Activated T-helper 17 cell treated with anti-CD3 and anti-CD28 coated beads, Interleukin-2, amount 50 U/mL, for 72 hours (primary cell): ENCODE measurements around the gene PRRX1. TPM values are rescaled to one million over a fixed set of nuclear protein-coding genes. Genes with fewer than 3 reads are reported as not detected.
A peak's percentile ranks its signal among the peaks of the same experiment; 100 is the strongest.

Experiments
- ATAC-seq: fragments of 150-1000 bp; cut with Tn5 transposase; replicated peaks from 2 replicates; pipeline ENCODE4 v1.10.0; 2021; ENCODE audit warnings: mild to moderate bottlenecking, moderate library complexity
- H3K27ac Mint-ChIP-seq: one replicate; pipeline ENCODE4 v1.8.0; 2022; ENCODE audit warnings: mixed read lengths
- H3K27me3 Mint-ChIP-seq: one replicate; pipeline ENCODE4 v1.8.0; 2022; ENCODE audit warnings: mixed read lengths
- H3K36me3 Mint-ChIP-seq: one replicate; pipeline ENCODE4 v1.8.0; 2022; ENCODE audit warnings: low read depth, mild to moderate bottlenecking, mixed read lengths
- H3K4me1 Mint-ChIP-seq: one replicate; pipeline ENCODE4 v1.8.0; 2022; ENCODE audit warnings: mixed read lengths
- H3K4me3 Mint-ChIP-seq: one replicate; pipeline ENCODE4 v1.8.0; 2022; ENCODE audit warnings: mild to moderate bottlenecking, mixed read lengths
- H3K9me3 Mint-ChIP-seq: one replicate; pipeline ENCODE4 v1.8.0; 2022; ENCODE audit warnings: mixed read lengths
- total RNA-seq, 2 donors: library from RNA; stranded (reverse); gene quantifications; one replicate each; pipeline ENCODE4 v1.2.3, GENCODE V29; 2022

PRRX1 gene
- total RNA-seq, 2 donors from 2014 or later = not detected

DNA sequence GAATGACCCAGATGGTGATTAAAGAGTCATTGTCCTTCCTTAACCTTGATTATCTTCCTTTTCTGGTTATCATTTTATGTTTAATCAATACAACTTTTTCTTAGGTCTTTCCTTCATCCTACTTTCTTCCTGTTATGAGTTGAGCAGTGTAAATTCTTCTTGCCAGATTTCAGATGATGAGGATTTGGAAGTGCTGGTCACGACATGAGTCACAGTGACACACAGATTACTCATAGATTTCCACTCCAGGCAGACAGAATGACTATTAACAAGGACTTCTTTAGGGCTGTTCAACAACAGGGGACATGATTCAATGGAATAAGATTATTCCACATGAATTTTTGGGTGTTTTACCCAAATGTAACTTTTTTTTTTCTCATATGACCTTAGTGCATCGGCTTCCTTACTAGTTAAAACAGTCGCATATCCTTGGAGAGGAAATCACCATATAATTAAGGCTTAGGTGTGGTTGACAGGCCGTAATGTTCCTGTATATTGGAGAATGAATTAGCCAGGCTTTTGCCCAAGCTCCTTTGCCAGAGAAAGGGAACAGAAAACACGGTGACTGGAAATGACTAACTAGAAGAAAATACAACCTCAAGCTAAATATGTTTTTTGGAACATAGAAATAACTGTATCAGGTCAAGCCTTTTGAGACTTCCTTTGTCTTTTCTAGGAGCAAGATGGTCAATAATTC lies 44.2 kb downstream of the PRRX1 start:
- no peaks in the 10 kb centered on the region for H3K4me1 Mint-ChIP-seq
- no peak overlapping the region for H3K4me3 Mint-ChIP-seq
- peak; percentile 87 for ATAC-seq
- H3K27ac Mint-ChIP-seq = no peak overlapping the region
- H3K36me3 Mint-ChIP-seq = no peaks in the 10 kb centered on the region
- peaks cover 3% of the 10 kb centered on the region for H3K27me3 Mint-ChIP-seq
- H3K9me3 Mint-ChIP-seq = no peaks in the 10 kb centered on the region

DNA sequence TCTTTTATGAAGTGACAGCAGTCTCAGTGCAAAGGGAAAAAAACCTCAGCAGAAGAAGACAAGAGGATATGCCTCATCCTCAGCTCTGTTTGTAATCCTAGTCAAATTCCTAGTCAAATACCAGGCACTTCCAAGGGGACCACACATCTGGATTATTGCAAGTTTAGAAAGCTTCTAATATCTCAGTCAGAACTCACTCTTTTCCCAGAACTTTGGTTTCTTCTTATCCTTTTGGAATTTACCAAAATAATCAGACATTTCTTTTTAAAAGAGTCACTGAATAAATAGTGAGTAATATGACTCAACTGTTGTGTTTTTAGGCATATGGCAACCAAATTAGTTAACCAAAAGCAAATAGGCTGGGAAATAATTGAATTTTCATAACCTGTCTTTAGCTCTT lies 47.8 kb downstream of the PRRX1 start:
- no peaks in the 10 kb centered on the region for H3K36me3 Mint-ChIP-seq
- H3K4me1 Mint-ChIP-seq = no peaks in the 10 kb centered on the region
- H3K27me3 Mint-ChIP-seq = peaks cover 11% of the 10 kb centered on the region
- no peak for ATAC-seq
- H3K9me3 Mint-ChIP-seq = no peaks in the 10 kb centered on the region
- no peak overlapping the region for H3K27ac Mint-ChIP-seq
- no peak overlapping the region for H3K4me3 Mint-ChIP-seq

DNA sequence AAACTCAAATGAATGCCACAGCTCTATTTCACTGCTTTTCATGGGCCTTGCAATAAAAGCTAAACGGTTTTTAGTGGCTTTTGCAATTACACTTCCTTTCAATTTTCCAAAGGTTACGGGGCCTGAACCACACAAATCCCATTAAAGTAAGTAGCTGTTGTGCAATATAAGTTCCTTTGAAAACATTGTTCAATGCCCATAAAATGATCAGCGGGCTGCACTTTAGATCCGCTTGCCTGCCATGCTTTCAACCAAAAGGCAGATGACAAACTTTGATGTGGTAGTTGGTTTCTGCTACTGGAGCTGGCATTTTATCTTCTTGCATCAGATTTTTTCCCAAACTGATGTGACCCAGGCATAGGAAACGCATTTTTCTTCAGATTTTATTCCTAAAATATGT lies 50.2 kb downstream of the PRRX1 start:
- Mint-ChIP-seq H3K36me3 (no peaks in the 10 kb centered on the region), H3K9me3 (no peaks in the 10 kb centered on the region), H3K4me3 (no peak overlapping the region), H3K27me3 (peaks cover 10% of the 10 kb centered on the region), H3K27ac (no peak overlapping the region), H3K4me1 (no peaks in the 10 kb centered on the region)
- no peak for ATAC-seq

DNA sequence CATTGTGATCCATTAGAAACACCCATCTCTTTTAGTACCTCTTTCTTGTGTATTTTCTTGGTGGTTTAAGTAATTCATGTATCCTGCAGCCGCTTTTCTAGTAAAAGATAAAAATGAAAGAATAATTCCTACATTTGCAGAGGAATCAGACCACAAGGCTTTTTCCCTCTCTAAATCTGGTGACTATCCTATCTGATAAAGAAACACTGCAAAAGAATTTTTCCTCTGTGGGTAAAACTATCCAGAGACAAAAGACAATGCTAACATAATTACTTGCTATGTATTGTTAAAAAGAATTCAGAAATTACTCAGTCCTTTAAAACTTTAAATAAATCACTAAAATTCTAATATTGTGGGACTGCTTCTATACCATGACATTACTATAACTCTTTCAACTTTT lies 51.0 kb downstream of the PRRX1 start:
- no peak overlapping the region for H3K4me3 Mint-ChIP-seq
- ATAC-seq = no peak
- H3K9me3 Mint-ChIP-seq = no peaks in the 10 kb centered on the region
- no peaks in the 10 kb centered on the region for H3K36me3 Mint-ChIP-seq
- no peaks in the 10 kb centered on the region for H3K4me1 Mint-ChIP-seq
- peaks cover 10% of the 10 kb centered on the region for H3K27me3 Mint-ChIP-seq
- no peak overlapping the region for H3K27ac Mint-ChIP-seq

DNA sequence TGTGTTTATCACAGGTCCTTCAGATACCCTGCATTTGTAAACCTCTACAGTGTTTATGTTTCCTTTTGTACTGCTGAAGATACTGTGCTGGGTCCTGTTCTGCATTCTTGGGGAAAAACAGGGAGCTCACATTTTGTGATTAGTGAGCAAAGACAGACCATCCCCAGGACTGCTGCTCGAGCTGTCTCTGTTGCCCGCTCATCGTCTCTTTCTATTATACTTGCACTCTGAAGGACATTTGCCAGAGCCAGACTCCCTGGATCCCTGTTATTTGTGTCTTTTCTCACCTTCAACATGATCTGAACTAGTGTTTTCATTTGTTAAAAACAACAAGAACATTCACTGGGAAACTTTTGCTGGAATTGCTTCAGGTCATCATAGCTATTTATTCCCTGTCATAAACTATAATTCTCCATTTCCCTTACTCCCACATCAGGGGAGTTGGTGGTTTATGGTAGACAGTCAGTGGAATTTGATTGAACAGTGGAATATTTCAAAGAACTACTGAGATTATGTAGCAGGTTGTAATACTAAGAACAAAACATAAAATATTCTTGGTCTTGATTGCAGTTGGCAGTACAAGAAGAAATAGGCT lies 53.0 kb downstream of the PRRX1 start:
- Mint-ChIP-seq H3K27ac (no peak overlapping the region), H3K4me1 (no peaks in the 10 kb centered on the region), H3K27me3 (peaks cover 21% of the 10 kb centered on the region), H3K9me3 (no peaks in the 10 kb centered on the region), H3K36me3 (no peaks in the 10 kb centered on the region), H3K4me3 (no peak overlapping the region)
- ATAC-seq = no peak

DNA sequence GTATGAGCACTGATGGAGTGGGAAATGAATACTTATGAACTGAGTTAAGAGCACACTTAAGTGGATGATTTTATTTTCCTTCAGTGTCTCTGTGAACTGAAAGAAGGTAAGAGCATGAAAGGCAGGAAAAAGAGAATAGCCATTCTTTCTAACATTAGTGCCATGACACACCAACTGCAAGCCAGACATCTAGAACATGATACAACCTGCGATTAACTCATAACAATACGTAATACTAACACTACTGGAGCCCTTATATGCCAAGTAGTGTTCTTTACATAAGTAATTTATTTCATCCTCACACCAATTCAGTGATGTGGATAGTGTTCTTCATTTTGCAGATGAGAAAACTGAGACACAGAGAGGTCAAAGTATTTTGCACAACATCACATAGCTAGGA lies 56.7 kb downstream of the PRRX1 start:
- Mint-ChIP-seq H3K27ac (no peak overlapping the region), H3K4me1 (no peaks in the 10 kb centered on the region), H3K27me3 (peaks cover 28% of the 10 kb centered on the region), H3K9me3 (no peaks in the 10 kb centered on the region), H3K4me3 (no peak overlapping the region), H3K36me3 (no peaks in the 10 kb centered on the region)
- no peak for ATAC-seq

DNA sequence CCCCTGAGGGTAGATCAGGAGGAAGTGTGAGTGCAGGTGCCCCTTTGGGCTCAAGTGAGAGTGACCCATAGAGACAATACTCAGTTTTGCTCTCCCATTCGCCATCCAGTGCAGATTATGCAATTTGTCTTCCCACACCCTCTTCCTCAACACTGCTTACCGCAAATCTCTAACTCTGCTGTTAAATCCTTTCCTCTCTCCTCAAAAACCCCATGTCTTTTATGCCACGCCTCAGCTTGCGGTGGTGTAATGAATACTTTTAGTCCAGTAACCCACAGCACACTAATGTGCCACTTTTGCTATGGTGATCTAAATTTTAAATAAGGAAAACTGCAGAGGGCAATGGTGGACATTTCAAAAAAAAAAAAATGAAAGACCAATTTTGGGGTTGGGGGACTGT lies 57.7 kb downstream of the PRRX1 start:
- Mint-ChIP-seq H3K9me3 (no peaks in the 10 kb centered on the region), H3K27me3 (peaks cover 34% of the 10 kb centered on the region), H3K27ac (no peak overlapping the region), H3K36me3 (no peaks in the 10 kb centered on the region), H3K4me3 (no peak overlapping the region), H3K4me1 (no peaks in the 10 kb centered on the region)
- no peak for ATAC-seq

DNA sequence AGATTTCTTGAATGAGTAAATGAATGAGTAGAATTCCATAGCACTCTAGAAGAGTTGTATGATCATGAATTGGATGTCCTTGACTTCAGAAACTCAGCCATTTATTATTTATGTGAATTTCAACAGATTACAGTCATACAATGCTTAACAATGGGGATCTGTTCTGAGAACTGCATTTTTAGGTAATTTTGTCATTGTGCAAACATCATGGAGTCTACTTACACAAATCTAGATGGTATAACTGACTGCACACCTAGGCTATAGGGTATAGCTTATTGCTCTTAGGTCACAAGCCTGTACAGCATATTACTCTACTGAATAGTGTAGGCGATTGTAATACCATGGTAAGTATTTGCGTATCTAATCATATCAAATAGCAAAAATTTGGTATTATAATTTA lies 59.6 kb downstream of the PRRX1 start:
- no peaks in the 10 kb centered on the region for H3K9me3 Mint-ChIP-seq
- H3K36me3 Mint-ChIP-seq = no peaks in the 10 kb centered on the region
- ATAC-seq = no peak

DNA sequence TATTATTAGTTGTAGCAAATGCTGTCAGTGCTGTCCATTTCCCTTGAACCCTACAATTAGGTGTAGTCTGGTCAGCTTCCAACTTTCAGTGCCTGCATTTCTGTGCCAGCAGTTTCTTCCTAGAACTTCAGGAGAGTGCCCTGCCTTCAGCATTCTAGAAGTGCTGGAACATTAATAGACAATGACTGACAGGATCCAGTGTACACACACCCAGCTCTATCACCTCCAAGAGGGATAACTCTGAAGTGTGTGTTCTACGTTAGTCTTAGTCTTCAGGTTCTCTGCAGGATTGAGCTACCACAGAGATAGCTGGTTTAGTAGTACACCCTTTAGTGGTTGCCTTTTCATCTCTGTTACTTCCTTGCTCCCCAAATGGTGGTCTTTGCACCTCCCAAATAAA lies 61.4 kb downstream of the PRRX1 start:
- peaks cover 46% of the 10 kb centered on the region for H3K27me3 Mint-ChIP-seq

More for the DNA sequence above, 59.6 kb downstream of the PRRX1 start:
- no peaks in the 10 kb centered on the region for H3K4me1 Mint-ChIP-seq
- H3K27me3 Mint-ChIP-seq = peaks cover 35% of the 10 kb centered on the region
- H3K27ac Mint-ChIP-seq = no peak overlapping the region
- no peak overlapping the region for H3K4me3 Mint-ChIP-seq

DNA sequence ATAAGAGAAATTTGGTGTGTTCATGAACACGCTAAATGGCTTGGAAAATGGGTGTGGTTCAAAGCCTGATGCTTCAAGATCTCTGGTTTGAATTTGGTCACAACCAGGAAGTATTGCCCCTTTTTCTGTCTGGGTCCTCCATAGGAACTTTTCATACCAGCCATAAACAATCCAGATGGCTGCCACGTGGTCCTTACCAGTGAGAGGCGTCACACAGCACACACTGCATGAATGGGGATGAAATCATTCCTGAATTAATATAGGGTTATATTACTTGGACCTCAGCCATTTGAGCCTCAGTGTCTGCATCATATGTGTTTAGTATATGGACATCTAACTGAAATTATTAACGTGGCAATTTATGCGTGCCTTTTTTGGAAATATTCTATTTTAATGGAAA lies 64.0 kb downstream of the PRRX1 start:
- H3K27ac Mint-ChIP-seq = no peak overlapping the region
- peaks cover 36% of the 10 kb centered on the region for H3K27me3 Mint-ChIP-seq
- no peaks in the 10 kb centered on the region for H3K9me3 Mint-ChIP-seq
- ATAC-seq = no peak
- H3K36me3 Mint-ChIP-seq = no peaks in the 10 kb centered on the region
- no peaks in the 10 kb centered on the region for H3K4me1 Mint-ChIP-seq
- H3K4me3 Mint-ChIP-seq = no peak overlapping the region

More for the DNA sequence above, 61.4 kb downstream of the PRRX1 start:
- Mint-ChIP-seq H3K4me1 (no peaks in the 10 kb centered on the region), H3K36me3 (no peaks in the 10 kb centered on the region), H3K27ac (no peak overlapping the region), H3K4me3 (no peak overlapping the region), H3K9me3 (no peaks in the 10 kb centered on the region)
- no peak for ATAC-seq

DNA sequence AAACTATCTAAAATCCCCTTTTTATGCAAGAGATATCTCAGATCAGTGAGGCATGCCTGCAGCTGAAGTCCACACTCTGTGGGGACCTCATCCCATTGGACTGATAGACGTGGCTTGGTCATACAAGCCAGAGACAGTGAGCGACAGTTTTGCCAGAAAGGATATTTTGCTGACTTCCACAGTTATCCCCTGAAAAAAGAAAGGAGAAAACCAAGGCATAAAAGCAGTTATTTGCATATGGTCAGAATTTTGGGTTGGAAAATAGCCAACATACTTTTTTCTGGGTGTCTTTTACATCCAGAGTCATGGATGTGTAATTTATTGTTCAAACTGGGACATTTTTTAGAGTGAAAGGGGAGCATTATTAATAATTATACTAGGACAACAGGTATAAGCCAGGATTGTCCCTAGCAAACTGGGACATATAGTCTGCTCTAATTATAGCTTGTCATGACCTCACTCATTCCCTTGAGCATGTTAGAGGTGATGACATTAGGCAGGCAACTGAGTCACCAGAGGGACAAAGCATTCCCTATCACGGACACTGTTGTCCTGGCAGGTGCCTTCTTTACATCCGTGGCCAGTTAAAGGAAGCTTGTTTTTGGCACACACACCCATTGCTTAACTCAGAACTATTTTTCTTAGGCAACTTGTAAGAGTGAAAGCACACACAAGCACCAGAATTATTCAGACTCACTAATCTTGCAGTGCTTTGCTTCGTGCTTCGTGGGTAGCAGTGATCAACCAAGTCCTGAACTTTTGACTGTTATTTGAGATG lies 65.5 kb downstream of the PRRX1 start:
- no peak for ATAC-seq
- Mint-ChIP-seq H3K4me1 (no peaks in the 10 kb centered on the region), H3K27me3 (peaks cover 35% of the 10 kb centered on the region), H3K9me3 (no peaks in the 10 kb centered on the region), H3K27ac (no peak overlapping the region), H3K36me3 (no peaks in the 10 kb centered on the region), H3K4me3 (no peak overlapping the region)

DNA sequence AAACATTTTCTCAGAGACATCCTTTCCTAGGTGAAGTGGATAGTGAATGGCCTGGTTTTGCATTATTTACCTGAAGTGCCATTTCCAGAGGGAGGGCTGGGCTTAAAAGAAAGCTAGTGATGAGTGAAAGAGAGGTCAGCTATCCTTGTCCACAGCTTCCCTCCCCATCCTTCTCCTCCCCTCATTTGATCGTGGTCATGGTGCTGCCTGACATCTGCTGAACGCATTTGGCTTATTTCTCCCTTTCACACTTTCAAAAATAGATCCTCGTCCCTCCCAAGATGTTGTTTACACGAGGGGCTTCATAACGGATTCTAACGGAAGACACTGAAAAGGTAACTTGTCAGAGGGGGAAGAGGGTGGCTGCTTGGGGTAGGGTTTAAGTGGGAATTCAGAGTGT lies 66.1 kb downstream of the PRRX1 start:
- H3K36me3 Mint-ChIP-seq = no peaks in the 10 kb centered on the region
- no peaks in the 10 kb centered on the region for H3K9me3 Mint-ChIP-seq
- H3K27ac Mint-ChIP-seq = no peak overlapping the region
- peaks cover 30% of the 10 kb centered on the region for H3K27me3 Mint-ChIP-seq
- H3K4me1 Mint-ChIP-seq = no peaks in the 10 kb centered on the region
- no peak overlapping the region for H3K4me3 Mint-ChIP-seq
- ATAC-seq = no peak

DNA sequence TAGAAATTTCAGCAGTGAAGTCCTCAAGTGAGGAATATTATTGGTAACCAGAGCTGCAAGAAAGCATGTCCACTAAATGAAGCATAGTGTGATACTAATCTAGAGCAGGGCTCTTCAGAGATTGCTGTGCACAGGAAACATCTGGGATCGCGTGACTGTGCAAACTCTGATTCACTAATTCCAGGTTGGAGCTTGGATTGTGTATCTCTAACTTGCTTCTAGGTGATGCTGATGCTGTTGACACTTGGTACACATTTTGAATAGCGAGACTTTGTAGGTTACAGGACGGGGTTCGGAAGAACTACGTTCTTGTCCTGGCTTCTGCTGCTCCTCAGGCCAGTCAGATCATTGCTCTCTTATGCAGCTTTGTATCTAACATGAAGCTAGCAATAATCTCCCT lies 66.5 kb downstream of the PRRX1 start:
- H3K27ac Mint-ChIP-seq = no peak overlapping the region
- ATAC-seq = no peak
- H3K9me3 Mint-ChIP-seq = no peaks in the 10 kb centered on the region
- H3K4me1 Mint-ChIP-seq = no peaks in the 10 kb centered on the region
- H3K36me3 Mint-ChIP-seq = no peaks in the 10 kb centered on the region
- no peak overlapping the region for H3K4me3 Mint-ChIP-seq
- peaks cover 30% of the 10 kb centered on the region for H3K27me3 Mint-ChIP-seq

DNA sequence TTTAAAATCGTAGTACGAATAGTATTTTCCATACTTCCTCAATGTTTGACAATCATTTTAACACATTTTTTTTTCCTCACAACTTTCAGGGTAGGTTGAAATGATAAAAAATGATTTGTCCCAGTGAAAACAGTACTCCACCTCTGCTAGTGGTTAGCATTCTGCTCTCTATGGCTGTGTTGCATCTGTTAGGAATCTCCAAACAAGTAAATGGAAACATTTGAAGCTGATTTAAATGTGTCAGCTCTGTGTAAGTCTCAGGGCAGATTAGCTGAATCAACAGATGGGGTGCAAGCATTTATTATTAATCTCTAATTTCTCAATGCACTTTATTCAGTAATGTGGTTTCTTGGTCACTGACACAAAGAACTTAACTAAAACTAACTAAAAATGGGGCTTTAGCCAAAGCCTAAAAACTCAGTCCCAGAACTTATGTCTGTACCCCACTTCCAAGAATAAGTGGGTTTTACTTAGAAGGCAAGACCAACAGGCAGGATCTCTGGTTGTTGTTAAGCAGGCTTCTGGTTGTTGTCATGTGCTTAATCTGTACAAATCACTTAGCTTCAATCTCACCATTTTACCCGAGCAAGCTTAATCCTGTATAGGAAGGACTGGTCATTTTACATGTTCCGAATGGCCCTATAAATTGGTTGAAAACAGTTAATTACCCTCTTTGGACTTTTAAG lies 67.8 kb downstream of the PRRX1 start:
- Mint-ChIP-seq H3K4me3 (no peak overlapping the region), H3K27me3 (peaks cover 25% of the 10 kb centered on the region), H3K9me3 (no peaks in the 10 kb centered on the region), H3K36me3 (no peaks in the 10 kb centered on the region), H3K27ac (no peak overlapping the region), H3K4me1 (no peaks in the 10 kb centered on the region)
- no peak for ATAC-seq

DNA sequence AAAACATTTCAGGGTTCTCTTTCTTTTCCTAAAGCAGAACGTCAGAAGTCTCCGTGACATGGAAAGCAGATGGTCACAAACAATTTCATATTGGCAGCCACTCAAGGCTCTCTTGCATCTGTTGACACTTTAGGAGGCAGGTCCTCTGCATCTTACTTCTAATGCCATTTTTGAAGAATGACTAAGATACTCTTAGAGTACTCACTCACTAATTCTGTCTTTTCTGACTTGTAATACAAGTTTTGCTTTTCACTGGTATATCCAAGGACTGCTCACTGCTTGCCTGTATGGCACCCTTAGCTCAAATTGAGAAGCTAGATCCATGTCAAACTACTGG lies 68.3 kb downstream of the PRRX1 start:
- Mint-ChIP-seq H3K36me3 (no peaks in the 10 kb centered on the region), H3K27me3 (peaks cover 22% of the 10 kb centered on the region), H3K9me3 (no peaks in the 10 kb centered on the region), H3K4me3 (no peak overlapping the region), H3K4me1 (no peaks in the 10 kb centered on the region), H3K27ac (no peak overlapping the region)
- ATAC-seq = no peak
